ENCODE data around the gene MFN2. TPM values are rescaled to one million over a fixed set of nuclear protein-coding genes. Genes with fewer than 3 reads are reported as not detected.
"Not testable (repeated sequence)": the region's sequence is repeated elsewhere in the genome, so short reads cannot be mapped to it uniquely, and the experiment has no call there.

The MFN2 gene
- total RNA-seq, 1 donor from 2014 or later = 88.7 TPM

- no peaks in the 10 kb centered on the region for H3K27me3 Mint-ChIP-seq
- peak; percentile 85 for DNase-seq
- H3K9me3 Mint-ChIP-seq = no peaks in the 10 kb centered on the region
- intact Hi-C loops (cut with micrococcal nuclease) = no loop called here
- no peak overlapping the region for H3K27ac Mint-ChIP-seq
- H3K4me3 Mint-ChIP-seq = no peak overlapping the region
- peaks cover 4% of the 10 kb centered on the region for H3K4me1 Mint-ChIP-seq
- H3K36me3 Mint-ChIP-seq (ENCODE audit: low read depth) = peaks cover 31% of the 10 kb centered on the region
Observed at GRCh38 chr1:12031039-12031980, 51.1 kb downstream of the MFN2 start.

DNA sequence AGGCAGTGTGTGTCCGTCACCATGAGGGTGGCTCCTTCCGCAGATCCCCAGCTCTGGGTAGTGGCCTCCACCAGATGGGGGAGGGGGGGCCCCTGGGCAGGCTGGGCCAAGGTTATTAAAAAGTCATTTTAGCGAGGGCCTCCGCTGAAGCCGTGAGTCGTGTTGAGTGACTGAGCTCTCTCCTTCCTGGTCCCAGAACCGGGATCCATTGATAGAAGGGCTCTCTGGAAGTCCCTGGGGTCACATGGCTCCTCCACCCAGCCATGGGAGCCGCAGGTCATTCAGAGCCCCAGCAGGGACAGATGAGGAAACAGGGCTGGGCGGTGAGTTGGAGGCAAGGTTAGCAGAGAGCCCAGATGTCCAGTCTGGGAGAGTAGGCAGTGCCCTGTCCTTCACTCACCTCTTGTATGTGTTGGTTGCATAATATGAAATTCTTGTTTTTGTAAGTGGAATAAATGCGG, 51.9 kb downstream of the MFN2 start:
- H3K27ac Mint-ChIP-seq = no peak overlapping the region

GRCh38 chr1:12033441-12033840, 53.2 kb downstream of the MFN2 start:
- H3K4me3 Mint-ChIP-seq; H3K9me3 Mint-ChIP-seq; H3K4me1 Mint-ChIP-seq; DNase-seq; intact Hi-C loops (cut with micrococcal nuclease); H3K27me3 Mint-ChIP-seq; H3K27ac Mint-ChIP-seq: not testable (repeated sequence)
- H3K36me3 Mint-ChIP-seq (ENCODE audit: low read depth) = peaks cover 16% of the 10 kb centered on the region

More for the DNA sequence above, 51.9 kb downstream of the MFN2 start:
- Mint-ChIP-seq H3K4me3 (no peak overlapping the region), H3K4me1 (no peaks in the 10 kb centered on the region), H3K9me3 (no peaks in the 10 kb centered on the region), H3K36me3 (ENCODE audit: low read depth) (peaks cover 25% of the 10 kb centered on the region), H3K27me3 (no peaks in the 10 kb centered on the region)
- DNase-seq = no peak
- intact Hi-C loops (cut with micrococcal nuclease) = no loop called here

DNA sequence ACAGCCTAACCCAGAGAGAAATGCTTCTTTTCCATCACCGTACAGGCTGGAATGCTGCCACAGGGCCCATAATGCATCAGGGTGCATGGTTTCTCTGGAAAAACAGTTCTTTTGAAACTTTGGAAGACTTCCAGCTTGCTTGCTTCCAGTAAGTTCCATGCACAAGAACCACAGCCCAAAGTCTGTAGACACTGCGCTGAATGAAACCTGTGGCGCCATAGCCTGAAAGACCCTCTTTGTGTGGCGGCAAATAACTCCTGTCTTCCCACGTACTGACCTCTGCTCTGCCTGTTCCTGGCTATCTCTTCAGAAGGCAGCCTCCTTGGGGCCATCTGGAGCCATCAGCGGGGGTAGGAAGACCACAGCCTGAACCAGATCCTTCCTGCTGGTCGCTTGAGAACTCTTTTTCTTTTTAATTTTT, 54.1 kb downstream of the MFN2 start:
- peaks cover 13% of the 10 kb centered on the region for H3K4me1 Mint-ChIP-seq
- intact Hi-C loops (cut with micrococcal nuclease) = no loop called here
- no peaks in the 10 kb centered on the region for H3K9me3 Mint-ChIP-seq

GRCh38 chr1:12035312-12035711, 55.1 kb downstream of the MFN2 start:
- H3K9me3 Mint-ChIP-seq = no peaks in the 10 kb centered on the region
- peaks cover 13% of the 10 kb centered on the region for H3K36me3 Mint-ChIP-seq (ENCODE audit: low read depth)
- intact Hi-C loops (cut with micrococcal nuclease) = no loop called here
- H3K27ac Mint-ChIP-seq = no peak overlapping the region
- H3K27me3 Mint-ChIP-seq = no peaks in the 10 kb centered on the region
- peaks cover 13% of the 10 kb centered on the region for H3K4me1 Mint-ChIP-seq
- no peak overlapping the region for H3K4me3 Mint-ChIP-seq
- DNase-seq = no peak

More for the DNA sequence above, 54.1 kb downstream of the MFN2 start:
- no peak for DNase-seq
- no peak overlapping the region for H3K4me3 Mint-ChIP-seq
- no peak overlapping the region for H3K27ac Mint-ChIP-seq
- H3K27me3 Mint-ChIP-seq = no peaks in the 10 kb centered on the region
- peaks cover 13% of the 10 kb centered on the region for H3K36me3 Mint-ChIP-seq (ENCODE audit: low read depth)

GRCh38 chr1:12037486-12038355, 57.5 kb downstream of the MFN2 start:
- intact Hi-C loops (cut with micrococcal nuclease) = no loop called here
- peaks cover 16% of the 10 kb centered on the region for H3K4me1 Mint-ChIP-seq
- H3K27ac Mint-ChIP-seq = no peak overlapping the region
- H3K9me3 Mint-ChIP-seq = no peaks in the 10 kb centered on the region
- H3K36me3 Mint-ChIP-seq (ENCODE audit: low read depth) = peaks cover 3% of the 10 kb centered on the region
- H3K27me3 Mint-ChIP-seq = no peaks in the 10 kb centered on the region
- no peak overlapping the region for H3K4me3 Mint-ChIP-seq
- DNase-seq = no peak

DNA sequence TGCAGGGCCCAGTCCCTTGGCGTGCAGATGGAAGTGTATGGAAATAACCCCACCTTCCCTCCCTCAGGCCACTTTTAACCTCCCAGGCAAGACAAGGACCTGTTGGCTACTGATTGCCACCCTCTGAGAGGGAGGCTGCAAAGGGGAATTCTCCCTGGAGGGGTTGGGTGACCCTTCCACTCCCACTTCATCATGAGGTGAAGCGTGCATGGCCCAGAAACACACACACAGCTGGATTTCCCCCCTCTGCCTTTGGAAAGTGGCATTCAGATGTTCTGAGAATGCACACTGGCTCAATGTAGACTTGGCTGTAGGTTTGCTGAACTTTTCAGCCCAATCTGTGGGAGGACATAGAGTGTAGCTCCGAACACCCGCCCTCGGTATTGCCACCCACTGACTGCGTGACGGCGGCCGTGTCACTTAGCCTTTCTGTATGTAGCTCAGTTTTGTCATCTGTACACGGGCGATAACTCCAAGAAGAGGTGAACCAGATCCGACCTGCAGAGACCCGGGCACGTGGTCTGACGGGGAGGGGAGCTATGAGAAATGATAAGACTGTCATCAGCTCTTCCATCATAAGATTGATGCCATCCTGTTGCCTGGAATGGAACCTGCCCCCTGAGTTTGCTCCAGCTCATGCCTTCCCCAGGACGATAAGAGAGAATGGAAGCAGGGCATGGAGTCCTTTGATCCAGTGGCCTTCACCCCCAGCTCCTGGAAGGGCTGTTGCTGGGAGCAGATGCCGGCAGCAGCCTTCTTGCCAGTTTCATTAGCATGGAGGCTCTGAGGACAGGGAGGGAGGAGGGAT, 58.3 kb downstream of the MFN2 start:
- peak overlapping the region; percentile 58 for H3K27ac Mint-ChIP-seq
- H3K27me3 Mint-ChIP-seq = no peaks in the 10 kb centered on the region
- intact Hi-C loops (cut with micrococcal nuclease) = no loop called here
- H3K9me3 Mint-ChIP-seq = no peaks in the 10 kb centered on the region
- H3K4me3 Mint-ChIP-seq = no peak overlapping the region
- H3K36me3 Mint-ChIP-seq (ENCODE audit: low read depth) = peaks cover 3% of the 10 kb centered on the region
- DNase-seq = no peak
- H3K4me1 Mint-ChIP-seq = peaks cover 16% of the 10 kb centered on the region

DNA sequence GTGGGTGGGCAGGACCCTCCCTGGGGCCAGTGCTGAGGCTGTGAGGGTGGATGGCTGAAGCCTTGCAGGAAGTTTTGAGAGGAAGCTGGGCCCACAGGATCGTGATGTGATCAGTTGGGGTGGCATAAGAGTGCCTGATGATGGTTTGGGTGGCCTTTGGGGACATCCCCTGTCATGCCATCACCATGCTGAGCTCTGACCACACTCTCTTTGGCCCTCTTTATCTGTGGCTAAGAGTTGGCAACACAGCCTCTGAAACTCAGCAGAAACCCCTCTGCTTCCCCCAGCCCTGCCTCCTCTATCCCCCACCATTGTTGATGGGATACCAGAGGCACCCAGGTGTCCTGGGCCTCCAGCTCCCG, 58.9 kb downstream of the MFN2 start:
- no peaks in the 10 kb centered on the region for H3K9me3 Mint-ChIP-seq
- no peak overlapping the region for H3K4me3 Mint-ChIP-seq
- intact Hi-C loops (cut with micrococcal nuclease) = no loop called here
- H3K4me1 Mint-ChIP-seq = peaks cover 19% of the 10 kb centered on the region
- H3K27ac Mint-ChIP-seq = no peak overlapping the region
- peaks cover 1% of the 10 kb centered on the region for H3K27me3 Mint-ChIP-seq
- DNase-seq = no peak
- H3K36me3 Mint-ChIP-seq (ENCODE audit: low read depth) = peaks cover 3% of the 10 kb centered on the region

- H3K4me3 Mint-ChIP-seq; H3K9me3 Mint-ChIP-seq; H3K36me3 Mint-ChIP-seq (ENCODE audit: low read depth); H3K27me3 Mint-ChIP-seq; DNase-seq: not testable (repeated sequence)
- Mint-ChIP-seq H3K4me1 (peaks cover 26% of the 10 kb centered on the region), H3K27ac (peak overlapping the region; percentile 29)
- intact Hi-C loops (cut with micrococcal nuclease) = loop anchor here (1.0 kb wide), 1 partner anchor 23 kb away; the partner anchor contains the start of gene TNFRSF8
Observed at GRCh38 chr1:12039824-12040456, 59.7 kb downstream of the MFN2 start.

DNA sequence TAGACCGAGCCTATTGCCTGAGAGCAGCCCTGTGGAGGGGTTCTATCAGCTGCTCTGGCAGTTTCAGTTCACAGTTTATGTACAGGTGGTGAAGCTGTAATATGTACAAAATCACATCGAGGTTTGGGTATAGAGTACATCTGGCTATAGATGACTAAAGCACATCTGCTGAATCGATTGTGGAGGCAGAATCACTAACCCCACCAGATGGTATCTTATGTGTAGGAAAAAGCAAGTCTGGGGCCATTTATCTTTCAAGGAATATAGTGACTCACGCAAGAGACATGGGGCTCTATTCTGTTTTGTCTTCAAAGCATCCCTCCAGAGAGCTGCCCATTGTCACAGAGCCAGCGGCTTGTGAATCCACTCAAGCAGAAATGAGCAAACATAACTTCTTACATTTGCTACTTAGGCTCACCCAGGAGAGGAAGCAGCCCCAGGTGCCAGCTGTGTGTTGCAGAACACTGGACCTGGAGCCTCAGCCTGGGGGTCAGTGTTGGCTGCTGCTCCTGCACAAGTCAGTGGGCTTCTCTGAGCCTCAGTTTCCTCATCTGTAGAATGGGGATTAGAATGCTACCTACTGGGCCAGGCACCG, 60.3 kb downstream of the MFN2 start:
- Mint-ChIP-seq H3K27ac (peak overlapping the region; percentile 29), H3K4me3 (no peak overlapping the region), H3K27me3 (peaks cover 3% of the 10 kb centered on the region), H3K36me3 (ENCODE audit: low read depth) (peaks cover 3% of the 10 kb centered on the region), H3K9me3 (no peaks in the 10 kb centered on the region), H3K4me1 (peaks cover 26% of the 10 kb centered on the region)
- intact Hi-C loops (cut with micrococcal nuclease) = loop anchor here (1.0 kb wide), 1 partner anchor 23 kb away; the partner anchor contains the start of gene TNFRSF8
- DNase-seq = no peak

GRCh38 chr1:12044187-12044877, 64.1 kb downstream of the MFN2 start:
- Mint-ChIP-seq H3K27ac (peak overlapping the region; percentile 41), H3K4me1 (peaks cover 20% of the 10 kb centered on the region)
- H3K36me3 Mint-ChIP-seq (ENCODE audit: low read depth); intact Hi-C loops (cut with micrococcal nuclease); H3K9me3 Mint-ChIP-seq; H3K27me3 Mint-ChIP-seq; DNase-seq; H3K4me3 Mint-ChIP-seq: not testable (repeated sequence)

DNA sequence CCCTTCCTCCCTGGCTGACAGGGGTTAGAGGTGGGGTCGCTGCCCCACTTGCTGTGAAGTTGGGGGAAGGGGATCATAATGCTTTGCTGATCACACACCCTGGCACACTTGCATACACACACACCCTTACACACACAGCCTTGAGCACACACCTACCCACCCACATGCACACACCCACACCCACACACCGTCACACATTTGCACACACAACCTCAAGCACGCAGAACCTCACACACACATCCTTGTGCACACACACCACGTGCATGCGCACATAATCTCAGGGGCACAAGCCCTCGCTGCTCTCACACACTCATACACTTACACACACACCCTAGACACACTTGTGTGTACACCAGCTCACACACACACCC, 66.5 kb downstream of the MFN2 start:
- no peaks in the 10 kb centered on the region for H3K36me3 Mint-ChIP-seq (ENCODE audit: low read depth)
- H3K4me3 Mint-ChIP-seq = no peak overlapping the region
- H3K27ac Mint-ChIP-seq = no peak overlapping the region
- peaks cover 18% of the 10 kb centered on the region for H3K4me1 Mint-ChIP-seq
- DNase-seq = no peak
- H3K9me3 Mint-ChIP-seq = no peaks in the 10 kb centered on the region
- H3K27me3 Mint-ChIP-seq = peaks cover 3% of the 10 kb centered on the region
- intact Hi-C loops (cut with micrococcal nuclease) = loop anchor here (1.0 to 5.0 kb wide), 7 partner anchors 10 to 401 kb away; partner anchors contain the start of genes MIIP and TNFRSF8
